ENCODE measurements around the gene LY86.

Gene LY86

GRCh38 chr6:6683969-6684833 is 95.7 kb downstream of the LY86 start:
- DNase-seq, result no peak

- DNase-seq, result no peak
These were observed 96.9 kb downstream of the LY86 start for GRCh38 chr6:6685249-6686040.

- no peak for DNase-seq
These were observed 97.7 kb downstream of the LY86 start for GRCh38 chr6:6686176-6686575.

GRCh38 chr6:6686748-6687601 is 98.5 kb downstream of the LY86 start:
- peak; percentile 66 for DNase-seq

- no peak for DNase-seq
These were observed 99.8 kb downstream of the LY86 start for GRCh38 chr6:6688283-6688682.

GRCh38 chr6:6688951-6689350 is 100.4 kb downstream of the LY86 start:
- DNase-seq, result no peak

GRCh38 chr6:6689400-6690143 is 101.1 kb downstream of the LY86 start:
- DNase-seq, result no peak

- DNase-seq, result no peak
These were observed 101.6 kb downstream of the LY86 start for GRCh38 chr6:6690144-6690483.

- DNase-seq, result no peak
These were observed 105.9 kb downstream of the LY86 start for GRCh38 chr6:6694368-6694780.

GRCh38 chr6:6694825-6695624 is 106.5 kb downstream of the LY86 start:
- DNase-seq, result no peak

GRCh38 chr6:6695625-6696276 is 107.2 kb downstream of the LY86 start:
- no peak for DNase-seq

- peak; percentile 61 for DNase-seq
These were observed 108.5 kb downstream of the LY86 start for GRCh38 chr6:6696867-6697531.

GRCh38 chr6:6697620-6698019 is 109.1 kb downstream of the LY86 start:
- no peak for DNase-seq

- DNase-seq, result peak; percentile 64
These were observed 111.3 kb downstream of the LY86 start for GRCh38 chr6:6699741-6700367.

GRCh38 chr6:6700407-6701270 is 112.1 kb downstream of the LY86 start:
- no peak for DNase-seq

- no peak for DNase-seq
These were observed 113.3 kb downstream of the LY86 start for GRCh38 chr6:6701864-6702263.

GRCh38 chr6:6703699-6704098 is 115.2 kb downstream of the LY86 start:
- DNase-seq, result no peak
